Dedifferentiated amniotic fluid mesenchymal stem cell (primary cell): Measurements from ENCODE around the gene XPA.
"Not testable (repeated sequence)": the region's sequence is repeated elsewhere in the genome, so short reads cannot be mapped to it uniquely, and the experiment has no call there.

Experiments used
- DNase-seq: peaks from one replicate; pipeline ENCODE4 v3.0.0-alpha.2; 2016; ENCODE audit errors: extremely low spot score

XPA gene

DNA sequence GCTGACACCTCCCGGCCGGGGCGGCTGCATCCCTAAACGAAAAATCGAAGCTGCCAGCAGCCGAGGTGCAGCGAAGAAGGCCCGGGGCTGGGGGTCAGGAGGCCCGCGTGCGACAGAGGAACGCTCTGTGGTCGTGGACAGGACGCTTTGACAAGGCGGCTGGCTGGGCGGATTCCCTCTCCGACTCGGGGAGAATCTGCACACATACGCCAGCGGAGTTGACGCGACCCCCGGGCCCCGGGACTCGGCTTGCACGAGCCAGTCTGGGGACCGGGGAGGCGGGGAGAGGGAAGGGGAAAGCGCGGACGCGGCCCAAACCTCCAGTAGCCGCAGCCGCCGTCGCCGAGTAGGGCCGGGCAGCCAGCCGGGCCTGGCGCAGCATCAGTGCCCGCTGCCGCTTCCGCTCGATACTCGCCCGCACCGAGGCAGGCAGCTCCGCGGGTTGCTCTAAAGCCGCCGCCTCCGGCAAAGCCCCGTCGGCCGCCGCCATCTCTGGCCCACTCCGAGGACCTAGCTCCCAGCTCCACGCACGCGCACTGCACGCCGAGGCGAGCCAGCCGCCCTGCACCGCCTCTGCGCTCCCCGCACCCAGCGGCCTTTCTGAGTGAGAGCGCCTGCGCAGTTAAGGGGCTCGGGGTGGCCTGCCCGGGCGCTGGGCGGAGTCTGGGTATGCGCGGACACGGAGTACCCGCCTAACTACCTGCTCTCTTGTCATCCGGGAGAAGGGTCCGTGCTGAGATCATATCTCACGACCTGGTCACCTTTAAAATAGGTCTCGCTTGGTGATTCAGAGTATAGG, at the start of gene XPA:
XPA (minus strand) TSS at position 538 of the 799 bp plus-strand sequence; CDS start at position 490, 48 bp downstream.
- peak; percentile 94 for DNase-seq

DNA sequence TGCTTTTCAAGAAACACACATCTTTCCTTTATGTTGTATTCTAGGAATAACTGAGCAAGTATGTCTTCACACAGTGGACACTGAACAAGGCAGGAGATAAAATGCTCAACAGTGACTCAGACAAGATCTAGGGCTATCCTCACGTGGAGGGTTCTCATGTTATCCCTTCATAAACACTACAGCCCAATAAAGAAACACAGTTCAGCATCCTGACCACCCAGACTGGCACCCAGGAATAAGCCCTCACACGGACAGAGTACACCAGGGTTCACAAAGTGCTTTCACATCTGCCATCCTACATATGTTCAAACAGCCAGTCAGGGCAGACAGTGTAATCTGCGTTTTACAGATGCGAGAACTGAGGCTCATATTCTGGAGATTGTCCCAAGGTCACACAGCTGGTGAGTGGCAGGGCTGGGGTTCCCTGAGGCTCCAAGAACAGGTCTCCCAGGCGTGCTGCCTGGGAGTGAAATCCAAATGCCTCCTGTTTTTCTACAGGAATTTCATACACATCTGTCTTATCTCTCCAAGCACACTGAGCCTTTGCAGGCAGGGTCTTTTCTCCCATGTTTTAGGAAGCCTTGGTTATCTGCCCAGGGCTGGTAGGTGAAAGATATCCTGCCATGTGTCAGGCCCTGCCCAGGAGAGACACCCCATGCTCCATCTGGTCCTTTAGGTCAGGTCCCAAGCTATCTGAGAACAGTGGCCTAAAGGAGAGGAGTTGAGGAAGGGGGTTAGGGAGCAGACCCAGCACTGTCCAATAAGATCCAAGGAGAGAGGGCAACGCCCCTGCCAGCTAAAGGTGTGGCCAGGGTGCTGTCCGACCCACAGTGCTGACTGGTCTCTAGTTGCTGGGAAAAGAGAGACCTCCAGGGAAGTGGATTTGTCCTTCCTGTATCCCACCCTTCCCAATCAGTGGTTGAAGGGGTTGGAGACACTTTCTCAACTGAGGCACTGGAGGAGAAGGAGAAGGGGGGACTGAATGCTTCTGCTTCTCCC, 47.9 kb upstream of the XPA start:
- DNase-seq: no peak

DNA sequence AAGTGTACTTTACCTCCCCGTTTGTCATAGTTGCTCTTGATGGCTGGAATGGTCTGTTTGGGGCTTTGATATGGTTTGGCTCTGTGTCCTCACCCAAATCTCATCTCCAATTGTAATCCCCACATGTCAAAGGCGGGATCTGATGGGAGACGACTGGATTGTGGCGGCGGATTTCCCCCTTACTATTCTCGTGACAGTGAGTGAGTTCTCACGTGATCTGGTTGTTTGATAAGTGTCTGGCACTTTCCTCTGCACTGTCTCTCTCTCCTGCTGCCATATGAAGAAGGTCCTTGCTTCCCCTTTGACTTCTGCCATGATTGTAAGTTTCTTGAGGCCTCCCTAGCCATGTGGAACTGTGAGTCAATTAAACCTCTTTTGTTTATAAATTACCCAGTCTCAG, 46.9 kb upstream of the XPA start:
- not testable (repeated sequence) for DNase-seq

DNA sequence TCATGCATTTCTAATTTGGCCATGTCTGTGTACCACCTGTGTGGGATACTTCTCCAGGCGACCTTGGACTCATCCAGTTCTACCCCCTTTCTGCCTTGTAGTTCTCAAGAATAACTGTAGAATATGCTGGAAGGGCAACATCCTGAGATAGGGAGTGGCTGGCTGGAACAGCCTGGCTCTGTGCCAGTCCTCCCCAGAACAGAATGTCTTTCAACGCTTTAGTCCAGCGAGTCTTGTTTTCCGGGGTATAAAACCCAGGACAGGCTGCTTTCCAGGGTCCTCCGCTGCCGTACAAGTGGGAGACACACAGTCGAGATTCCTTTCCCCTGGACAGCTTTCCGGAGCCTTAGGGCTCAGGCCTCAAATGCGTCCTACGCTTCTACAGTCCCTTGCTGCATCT, 45.4 kb upstream of the XPA start:
- DNase-seq: no peak

DNA sequence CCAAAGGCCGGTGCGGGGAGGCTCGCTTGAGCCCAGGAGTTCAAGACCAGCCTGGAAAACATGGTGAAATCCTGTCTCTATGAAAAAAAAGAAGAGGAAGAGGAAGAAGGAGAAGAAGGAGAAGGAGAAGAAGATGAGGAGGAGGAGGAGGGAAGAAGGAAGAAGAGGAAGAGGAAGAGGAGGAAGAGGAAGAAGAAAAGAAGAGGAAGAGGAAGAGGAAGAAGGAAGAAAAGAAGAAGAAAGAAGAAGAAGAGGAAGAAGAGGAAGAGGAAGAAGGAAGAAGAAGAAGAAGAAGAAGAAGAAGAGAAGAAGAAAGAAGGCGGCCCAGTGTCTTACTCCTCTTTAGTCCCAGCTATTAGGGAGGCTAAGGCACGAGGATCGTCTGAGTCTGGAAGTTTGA, 44.8 kb upstream of the XPA start:
- DNase-seq: no peak

DNA sequence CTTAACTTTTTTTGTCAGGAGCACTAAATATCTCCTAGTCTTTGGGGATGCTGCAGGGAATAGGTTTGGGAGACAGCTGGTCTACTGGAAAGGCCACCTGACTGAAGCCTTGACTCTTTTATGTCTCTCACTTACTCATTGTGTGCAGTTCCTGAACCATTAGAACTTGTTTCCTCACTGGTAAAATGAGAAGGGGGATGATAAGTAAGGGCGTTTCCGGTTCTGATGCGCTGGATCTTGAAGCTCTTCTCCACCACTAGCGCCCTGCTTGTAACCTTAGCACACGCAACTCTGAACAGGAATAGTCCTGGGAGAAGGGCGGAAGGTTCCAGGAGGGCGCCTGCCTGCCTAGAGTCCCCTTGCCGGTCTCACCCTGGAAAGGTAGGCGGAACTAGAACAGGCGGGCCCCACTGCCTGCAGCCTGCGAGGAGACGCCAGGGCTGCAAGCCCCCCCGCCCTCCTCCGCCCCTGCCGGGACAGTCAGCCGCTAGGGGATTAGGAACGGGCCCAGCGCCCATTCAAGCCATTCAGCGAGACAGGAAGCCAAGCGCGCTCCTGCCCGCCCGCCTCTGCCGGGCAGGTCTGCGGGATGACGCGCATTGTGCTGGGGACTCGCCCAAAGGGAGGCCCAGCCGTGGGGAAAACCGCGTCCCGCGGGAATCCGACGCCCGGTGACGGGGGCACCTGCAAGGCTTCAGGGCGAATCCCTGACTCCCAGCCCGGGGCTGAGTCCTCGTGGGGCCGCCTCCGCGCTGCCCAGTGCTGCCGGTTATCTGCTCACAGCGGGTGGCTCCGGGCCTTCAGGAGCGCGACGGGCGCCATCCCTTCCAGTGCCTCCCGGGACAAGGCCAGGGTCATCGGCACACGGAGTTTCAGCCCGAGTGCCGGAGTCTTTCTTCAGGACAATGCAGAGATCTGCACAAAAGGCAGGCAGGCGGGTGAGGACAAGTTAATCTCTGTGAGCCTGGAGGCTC, 44.0 kb upstream of the XPA start:
- DNase-seq: no peak

DNA sequence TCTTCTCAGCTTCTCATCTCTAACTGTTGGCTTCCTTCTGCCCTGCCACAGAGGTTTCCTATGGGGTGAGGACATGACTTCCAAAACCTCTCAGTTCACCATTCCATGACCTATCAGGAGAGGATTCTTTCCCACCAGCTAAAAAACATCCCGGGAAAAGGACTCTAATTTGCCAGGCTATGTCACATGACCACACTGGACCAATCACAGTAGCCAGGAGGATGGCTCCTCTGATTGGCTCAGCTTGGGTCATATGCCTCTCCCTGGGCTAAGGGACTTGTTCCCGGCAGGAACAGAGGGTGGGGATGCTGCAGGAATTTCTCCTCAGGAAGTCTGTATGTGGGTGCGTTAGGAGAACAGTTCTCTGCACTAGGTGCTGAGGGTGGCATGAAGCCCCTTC, 40.3 kb upstream of the XPA start:
- DNase-seq: no peak

DNA sequence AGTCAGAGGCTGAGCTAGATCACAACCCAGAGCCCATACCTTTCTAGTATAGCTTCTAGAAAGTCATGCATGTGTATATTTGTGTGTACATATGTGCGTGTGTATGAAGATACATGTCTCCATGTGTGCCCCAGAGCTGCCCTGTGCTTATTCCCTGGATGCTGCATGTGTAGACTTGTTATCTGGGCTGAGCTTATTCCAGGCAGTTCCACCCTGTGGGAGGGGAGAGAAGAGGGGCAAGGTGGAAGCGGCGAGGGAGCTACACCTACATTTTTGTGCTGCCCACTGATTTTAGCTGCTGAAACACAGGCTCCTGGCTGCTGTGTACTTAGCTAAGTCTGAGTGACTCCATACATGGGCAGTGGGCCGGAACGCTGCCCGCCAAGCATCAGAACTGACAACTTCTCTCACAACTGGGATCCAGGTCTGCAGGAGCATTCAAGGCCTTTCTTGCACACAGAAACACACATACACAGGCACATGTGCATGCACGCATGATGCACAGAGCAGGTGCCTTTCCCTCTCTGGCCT, 38.0 kb upstream of the XPA start:
- DNase-seq: no peak

DNA sequence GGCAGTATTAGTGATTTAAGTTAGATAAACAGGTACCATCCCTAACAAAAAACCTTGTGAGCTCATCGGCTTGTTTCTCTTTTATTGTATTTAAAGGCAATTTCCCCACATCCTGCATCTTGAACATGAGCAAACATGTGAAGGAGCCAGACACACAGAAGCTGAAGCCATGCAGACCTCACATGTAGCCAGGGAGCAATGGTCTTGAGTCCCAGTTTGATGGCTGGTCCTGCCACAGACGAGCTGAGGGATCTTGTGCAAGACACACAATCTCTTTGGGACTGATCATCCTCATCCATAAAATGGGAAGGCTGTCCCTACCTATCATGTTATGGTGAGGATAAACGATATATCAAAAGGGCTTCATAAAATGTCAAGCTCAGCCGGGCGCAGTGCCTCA, 29.6 kb upstream of the XPA start:
- no peak for DNase-seq

DNA sequence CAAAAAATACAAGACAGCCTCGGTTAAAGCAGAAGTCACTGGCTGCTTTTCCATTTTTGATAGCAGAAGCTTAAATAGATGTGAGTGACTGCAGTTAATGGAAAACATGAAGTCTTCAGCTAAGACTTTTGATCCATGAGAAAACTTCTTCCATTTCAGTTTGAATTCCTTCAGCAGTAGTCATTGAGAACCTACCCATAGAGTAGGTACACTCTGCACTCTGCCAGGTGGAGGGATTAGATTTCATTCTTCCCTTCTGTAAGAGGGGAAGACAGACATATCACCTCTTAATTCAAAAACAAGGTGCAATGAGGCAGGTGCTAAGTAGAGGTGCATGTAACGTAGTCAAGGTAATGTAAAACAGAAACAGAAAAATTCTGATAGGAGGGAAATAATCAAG, 26.7 kb upstream of the XPA start:
- DNase-seq: no peak

DNA sequence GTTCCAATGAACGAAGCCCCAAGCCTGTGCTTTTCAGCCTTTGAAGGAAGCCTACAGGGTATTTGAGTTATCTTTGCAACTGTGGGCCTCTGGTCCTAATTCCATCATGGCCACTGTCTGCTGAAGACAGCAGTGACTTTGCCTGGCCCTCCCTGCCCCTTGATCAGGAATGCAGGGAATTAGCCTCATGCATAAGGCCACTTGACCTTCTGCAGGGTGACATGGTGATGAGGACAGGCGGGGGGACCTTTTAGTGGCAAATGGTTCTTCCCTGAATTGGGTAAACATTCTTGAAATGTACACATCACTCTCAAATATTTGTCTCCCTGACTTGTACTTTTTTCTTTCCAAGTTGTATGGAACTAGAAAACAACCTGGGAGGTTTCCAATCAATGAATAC, 25.2 kb upstream of the XPA start:
- DNase-seq: no peak

DNA sequence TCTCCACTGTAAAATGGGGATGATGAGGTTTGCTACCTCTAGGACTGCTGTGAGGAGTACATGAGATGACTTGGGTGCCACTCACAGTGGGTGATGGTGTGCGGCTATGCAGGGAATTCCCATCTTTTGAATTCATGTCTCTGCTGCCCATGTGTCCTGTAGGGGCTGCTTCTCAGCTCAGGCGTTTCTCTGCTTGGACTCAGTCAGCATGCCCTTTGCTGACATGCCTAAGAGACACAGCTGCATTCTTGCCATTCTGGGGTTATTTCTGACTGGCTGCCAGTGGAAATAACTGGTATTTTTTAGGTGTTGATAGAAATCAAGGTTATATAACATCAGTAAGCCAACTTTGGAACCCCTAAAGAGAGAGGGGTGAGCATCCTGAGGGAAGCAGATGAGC, 24.3 kb upstream of the XPA start:
- DNase-seq: no peak

DNA sequence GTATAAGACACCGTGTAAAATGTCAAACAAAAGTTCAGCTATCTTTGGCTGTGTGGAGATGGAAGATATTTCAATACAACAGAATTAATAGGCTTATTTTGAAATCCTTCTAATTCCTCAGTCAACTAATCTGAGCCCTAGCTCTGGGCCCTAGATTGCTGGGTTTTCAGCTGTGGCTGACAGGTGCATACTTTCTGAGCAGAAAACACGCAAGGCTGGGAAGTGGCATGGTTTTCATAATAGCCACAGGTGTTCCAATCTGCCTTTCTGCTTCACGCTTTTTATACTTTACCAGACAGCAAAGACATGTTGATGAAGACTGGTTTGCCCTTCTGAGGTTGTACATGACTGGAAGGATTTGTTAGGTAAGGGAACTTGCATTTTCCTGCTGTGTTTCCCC, 20.7 kb upstream of the XPA start:
- no peak for DNase-seq

DNA sequence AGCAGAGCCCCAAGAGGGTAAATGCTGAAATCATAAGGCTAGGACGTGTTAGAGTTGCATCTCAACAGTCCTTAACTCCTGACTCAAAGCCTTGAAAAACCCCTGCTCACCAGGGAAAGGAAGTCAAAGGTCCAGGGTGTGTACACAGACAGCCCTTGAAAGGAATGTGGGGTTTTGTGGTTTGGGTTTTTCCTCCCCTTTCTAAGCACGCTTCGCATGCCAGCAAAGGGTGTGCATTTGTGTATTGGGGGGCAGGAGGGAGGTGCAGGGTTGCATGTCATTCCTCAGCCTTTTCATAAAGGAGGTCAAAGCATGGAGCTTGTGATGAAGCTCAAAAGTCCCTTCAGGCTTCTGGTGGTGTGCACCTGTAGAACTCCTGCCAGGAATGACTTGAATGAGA, 17.3 kb upstream of the XPA start:
- DNase-seq: peak; percentile 62

DNA sequence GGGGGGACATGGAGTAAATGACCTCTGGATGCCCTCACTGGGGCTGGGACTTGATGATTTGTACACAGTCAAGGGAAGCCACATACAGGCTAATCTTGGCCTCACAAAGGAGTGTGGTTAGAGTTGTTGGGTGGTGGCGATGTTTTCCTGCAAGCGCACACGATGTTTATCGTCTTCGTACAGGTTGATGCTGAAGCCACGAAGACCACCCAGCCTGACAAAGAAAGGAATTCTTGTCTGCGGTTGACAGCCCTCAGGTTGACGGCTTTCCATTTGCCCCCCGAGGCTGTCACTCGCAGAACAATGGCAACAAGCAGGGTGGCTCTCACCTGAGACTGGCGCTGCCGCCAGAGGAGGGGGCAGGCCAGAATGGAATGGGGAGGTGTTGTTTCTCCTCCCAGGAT, 14.1 kb upstream of the XPA start:
- DNase-seq: no peak

DNA sequence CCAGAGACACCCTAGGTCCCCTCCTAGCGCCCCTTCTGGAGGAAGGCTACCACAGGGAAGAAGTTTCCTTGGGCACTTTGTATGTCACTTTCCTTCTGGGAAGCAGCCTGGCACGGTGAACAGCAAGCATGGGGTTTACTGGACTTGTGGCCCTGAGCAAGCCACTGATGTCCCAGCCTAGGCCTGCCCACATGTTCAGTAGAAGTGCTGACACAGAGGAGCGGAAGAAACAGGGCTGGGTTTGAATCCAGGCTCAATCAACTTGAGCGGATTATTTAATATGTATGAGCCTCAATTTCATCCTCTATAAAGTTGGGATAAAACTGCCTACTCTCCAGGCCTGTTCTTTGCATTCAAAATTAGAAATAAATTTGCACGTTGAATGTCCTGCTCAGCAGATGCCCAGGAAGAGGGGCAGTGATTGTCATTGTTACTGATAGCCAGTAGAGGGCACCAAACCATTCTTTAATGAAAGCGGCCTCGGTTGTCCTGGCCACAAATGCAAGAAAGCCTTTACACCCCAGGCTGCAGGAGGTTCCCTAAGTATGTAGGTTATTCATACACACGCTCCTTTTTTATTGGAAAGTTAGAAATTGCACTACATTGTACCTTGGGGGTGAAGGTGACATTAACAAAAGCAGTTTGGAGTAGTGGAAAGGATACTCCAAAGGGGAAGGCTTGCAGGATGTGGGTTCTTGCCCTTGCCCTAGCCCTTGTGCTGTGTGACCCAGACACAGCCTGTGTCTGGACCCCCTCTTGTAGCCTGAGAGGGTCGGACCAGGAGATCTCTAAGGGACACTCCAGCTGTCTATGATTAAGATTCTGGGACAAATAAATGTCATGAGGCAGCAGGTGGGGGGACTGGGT, 13.4 kb upstream of the XPA start:
- peak; percentile 73 for DNase-seq

DNA sequence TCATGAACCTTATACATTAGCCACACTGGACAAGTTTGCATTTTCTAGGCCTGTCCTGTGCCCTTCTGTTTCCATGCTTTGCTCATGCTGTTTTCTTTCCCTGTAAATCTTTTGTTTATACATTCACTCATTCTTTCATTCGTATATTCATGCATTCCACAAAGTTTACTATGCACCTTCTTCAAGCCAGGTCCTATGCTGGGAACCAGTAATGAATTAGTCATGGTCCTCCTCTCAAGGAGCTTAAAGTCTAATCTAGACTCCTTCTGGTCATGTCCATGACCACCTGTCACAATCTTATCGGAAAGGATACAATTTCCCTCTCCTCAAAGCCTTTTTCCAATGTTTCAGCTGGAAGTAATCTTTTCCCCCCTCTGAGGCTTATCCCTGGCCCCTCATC, 9.1 kb upstream of the XPA start:
- DNase-seq: no peak

DNA sequence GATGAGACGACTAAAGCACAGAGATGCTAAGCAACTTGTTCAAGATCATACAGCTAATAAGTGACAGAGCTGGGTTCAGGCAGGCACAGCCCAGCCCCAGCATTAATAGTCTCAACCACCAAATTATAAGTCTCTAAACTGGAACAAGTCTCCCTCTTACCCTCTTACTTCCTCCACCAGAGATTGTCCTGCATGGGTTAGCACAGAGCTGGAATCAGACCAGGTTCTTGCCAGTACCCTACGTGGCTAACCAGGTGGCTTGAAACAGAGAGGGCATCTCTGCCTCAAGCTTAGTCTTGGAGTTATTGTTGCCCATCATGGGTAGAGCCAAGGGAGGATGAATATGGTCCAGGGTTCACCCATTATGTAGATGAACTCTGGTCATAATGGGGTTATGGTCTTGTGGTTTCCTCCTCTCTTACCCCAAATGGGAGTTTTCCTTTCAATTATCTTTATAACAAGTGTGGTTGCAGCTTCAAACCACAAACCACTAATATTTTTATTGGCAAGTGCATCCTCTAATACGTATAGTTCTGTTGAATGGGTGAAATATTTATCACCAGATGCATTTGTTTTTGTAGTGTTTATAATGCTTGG, 8.3 kb upstream of the XPA start:
- DNase-seq: no peak

DNA sequence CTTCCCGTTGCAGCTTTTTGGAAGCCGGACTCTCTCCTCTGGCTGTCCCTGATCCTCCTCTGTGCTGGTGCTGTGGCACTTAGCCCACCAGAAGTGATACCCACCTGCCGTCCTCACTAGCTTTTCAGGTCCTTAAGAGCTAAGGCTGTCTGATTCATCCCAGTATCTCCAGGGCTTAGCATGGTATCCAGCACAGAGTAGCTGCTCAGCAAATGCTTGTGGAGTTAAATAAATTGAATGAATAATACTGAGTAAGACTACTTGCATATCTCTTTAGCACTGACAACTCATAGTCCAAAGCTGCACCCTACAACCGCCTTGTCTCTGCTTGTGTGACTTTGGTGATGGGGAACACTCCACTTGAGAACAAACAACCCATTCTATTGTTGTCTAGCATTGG, 7.7 kb upstream of the XPA start:
- DNase-seq: no peak

DNA sequence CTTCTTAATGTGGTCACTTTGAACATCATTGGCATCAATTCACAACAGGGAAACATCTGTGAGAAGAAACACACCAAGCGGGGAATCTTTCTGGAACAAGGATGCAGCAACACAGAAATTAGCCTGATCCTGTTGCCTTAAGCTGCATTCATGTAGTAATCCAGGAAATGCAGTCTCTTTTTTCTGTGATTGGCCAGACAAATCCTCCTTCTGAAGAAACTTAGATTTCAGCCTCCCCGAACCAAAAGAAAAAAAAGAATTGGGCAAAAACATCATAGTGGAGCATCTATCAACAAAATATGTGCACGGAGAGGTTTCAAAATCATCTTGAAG, 7.2 kb upstream of the XPA start:
- no peak for DNase-seq
